ENCODE measurements around the gene INPP5A.

The INPP5A gene

DNA sequence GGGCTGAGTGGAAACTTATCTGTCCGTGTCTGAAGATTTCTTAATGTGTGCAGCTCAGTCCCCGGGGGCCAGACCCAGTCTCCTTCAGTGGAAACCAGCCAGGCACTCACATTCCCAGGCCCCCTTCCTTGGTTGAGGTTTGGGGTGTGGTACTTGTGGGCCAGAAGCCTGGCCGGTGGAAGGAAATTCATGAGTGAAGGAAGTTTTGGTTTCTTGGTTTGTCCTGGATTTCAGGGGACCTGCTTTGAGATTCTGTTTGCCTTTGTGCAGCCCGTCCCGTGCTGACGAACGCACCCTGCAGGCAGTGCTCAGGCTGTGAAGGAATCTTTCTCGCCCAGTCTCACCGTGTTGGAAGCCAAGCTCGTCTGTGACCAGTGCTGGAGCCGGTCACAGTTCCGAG is 2.9 kb downstream of the INPP5A start:
- DNase-seq (ENCODE audit: low read depth), result no peak
- TF ChIP-seq, protein P1, sequence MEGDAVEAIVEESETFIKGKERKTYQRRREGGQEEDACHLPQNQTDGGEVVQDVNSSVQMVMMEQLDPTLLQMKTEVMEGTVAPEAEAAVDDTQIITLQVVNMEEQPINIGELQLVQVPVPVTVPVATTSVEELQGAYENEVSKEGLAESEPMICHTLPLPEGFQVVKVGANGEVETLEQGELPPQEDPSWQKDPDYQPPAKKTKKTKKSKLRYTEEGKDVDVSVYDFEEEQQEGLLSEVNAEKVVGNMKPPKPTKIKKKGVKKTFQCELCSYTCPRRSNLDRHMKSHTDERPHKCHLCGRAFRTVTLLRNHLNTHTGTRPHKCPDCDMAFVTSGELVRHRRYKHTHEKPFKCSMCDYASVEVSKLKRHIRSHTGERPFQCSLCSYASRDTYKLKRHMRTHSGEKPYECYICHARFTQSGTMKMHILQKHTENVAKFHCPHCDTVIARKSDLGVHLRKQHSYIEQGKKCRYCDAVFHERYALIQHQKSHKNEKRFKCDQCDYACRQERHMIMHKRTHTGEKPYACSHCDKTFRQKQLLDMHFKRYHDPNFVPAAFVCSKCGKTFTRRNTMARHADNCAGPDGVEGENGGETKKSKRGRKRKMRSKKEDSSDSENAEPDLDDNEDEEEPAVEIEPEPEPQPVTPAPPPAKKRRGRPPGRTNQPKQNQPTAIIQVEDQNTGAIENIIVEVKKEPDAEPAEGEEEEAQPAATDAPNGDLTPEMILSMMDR (conservative IDR thresholded peaks at IDR 0.05; ENCODE audit: low read depth, low read length), result peak; percentile 39
- peak overlapping the region; percentile 2 for H3K4me3 ChIP-seq (ENCODE audit: low read length)

DNA sequence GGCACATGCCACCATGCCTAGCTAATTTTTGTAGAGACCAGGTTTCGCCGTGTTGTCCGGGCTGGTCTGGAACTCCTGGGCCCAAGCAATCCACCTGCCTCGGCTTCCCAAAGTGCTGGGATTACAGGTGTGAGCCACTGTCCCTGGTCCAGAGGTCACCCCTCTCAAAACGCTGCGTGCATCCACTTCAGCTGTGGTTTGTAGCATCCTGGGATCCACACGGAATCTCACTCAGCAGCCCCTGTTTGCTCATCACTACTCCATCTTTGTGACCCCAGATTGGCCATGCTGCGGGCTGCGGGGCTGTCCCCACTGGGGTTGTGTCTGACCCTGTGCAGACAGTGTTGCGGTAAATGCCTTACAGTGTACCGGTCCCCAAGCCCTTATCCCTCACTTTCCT is 3.5 kb downstream of the INPP5A start:
- H3K4me3 ChIP-seq (ENCODE audit: low read length), result no peak overlapping the region
- DNase-seq (ENCODE audit: low read depth), result no peak
- TF ChIP-seq, protein P1 (conservative IDR thresholded peaks at IDR 0.05; ENCODE audit: low read depth, low read length), result no peak

DNA sequence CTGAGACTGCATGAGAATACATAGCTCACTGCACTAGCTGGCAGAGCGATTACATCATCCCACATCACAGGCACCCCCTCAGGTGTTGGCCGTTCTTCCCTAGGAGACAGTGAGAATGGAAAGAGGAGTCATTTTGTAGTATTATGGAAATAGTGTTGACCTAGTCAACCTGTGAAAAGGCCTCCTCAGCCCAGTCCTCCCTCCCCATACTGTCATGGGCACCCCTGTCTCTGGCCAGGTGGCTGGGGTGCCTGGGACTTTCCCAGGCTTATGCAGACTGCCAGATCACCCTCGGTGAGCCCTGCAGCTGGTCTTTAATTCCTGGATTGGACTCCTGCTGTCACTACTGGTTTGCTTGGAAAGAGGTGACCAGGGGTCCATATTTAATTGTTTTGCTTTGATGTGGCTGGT is 4.0 kb downstream of the INPP5A start:
- DNase-seq (ENCODE audit: low read depth), result no peak
- TF ChIP-seq, protein P1 (conservative IDR thresholded peaks at IDR 0.05; ENCODE audit: low read depth, low read length), result no peak
- no peak overlapping the region for H3K4me3 ChIP-seq (ENCODE audit: low read length)

DNA sequence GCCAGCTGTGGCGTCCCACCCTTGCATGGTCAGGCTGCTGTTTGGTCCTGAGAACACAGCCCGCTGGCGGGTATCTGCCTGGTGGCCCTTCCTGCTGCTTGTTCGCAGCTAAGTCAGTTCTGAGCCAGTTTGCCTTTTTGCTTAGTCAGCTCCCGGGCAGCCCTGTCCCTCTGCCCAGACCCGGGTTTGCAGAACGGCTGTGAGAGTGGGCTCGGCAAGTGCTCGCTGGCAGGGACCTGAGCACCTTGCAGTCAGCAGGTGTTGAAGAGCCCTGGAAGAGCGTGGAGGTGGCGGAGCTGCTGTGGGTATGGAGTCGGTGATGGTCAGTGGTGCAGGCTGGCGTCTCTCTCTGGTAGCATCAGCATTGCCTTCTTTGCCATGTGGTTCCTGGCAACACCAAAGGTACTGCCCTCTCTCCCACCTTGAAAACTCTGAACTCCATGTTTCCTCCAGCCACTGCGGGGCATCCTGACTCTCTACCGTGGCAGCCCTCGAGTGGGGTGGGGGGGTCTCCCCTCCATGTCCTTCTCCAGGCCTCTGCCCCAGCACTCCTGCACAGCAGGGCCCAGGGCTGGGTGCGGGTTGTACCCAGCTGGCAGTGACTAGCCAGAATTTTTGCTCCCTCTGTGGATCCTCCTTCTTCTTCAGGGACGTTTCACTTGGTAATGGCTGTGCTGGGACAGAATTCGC is 4.6 kb downstream of the INPP5A start:
- H3K4me3 ChIP-seq (ENCODE audit: low read length), result no peak overlapping the region
- TF ChIP-seq, protein P1 (conservative IDR thresholded peaks at IDR 0.05; ENCODE audit: low read depth, low read length), result no peak
- no peak for DNase-seq (ENCODE audit: low read depth)

DNA sequence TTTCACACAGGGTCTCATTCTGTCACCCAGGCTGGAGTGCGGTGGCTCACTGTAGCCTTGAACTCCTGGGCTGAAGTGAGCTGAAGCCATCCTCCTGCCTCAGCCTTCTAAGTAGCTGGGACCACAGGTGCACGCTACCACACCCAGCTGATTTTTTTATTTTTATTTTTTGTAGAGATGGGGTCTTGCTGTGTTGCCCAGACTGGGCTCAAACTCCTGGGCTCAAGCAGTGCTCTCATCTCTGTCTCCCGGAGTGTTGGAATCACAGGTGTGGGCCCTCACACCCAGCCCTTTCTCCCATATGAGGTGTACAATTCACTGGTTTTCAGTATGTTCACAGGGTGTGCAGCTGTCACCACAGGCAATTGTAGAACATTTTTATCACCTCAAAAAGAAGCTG is 5.2 kb downstream of the INPP5A start:
- H3K4me3 ChIP-seq (ENCODE audit: low read length), result no peak overlapping the region
- DNase-seq (ENCODE audit: low read depth), result no peak

DNA sequence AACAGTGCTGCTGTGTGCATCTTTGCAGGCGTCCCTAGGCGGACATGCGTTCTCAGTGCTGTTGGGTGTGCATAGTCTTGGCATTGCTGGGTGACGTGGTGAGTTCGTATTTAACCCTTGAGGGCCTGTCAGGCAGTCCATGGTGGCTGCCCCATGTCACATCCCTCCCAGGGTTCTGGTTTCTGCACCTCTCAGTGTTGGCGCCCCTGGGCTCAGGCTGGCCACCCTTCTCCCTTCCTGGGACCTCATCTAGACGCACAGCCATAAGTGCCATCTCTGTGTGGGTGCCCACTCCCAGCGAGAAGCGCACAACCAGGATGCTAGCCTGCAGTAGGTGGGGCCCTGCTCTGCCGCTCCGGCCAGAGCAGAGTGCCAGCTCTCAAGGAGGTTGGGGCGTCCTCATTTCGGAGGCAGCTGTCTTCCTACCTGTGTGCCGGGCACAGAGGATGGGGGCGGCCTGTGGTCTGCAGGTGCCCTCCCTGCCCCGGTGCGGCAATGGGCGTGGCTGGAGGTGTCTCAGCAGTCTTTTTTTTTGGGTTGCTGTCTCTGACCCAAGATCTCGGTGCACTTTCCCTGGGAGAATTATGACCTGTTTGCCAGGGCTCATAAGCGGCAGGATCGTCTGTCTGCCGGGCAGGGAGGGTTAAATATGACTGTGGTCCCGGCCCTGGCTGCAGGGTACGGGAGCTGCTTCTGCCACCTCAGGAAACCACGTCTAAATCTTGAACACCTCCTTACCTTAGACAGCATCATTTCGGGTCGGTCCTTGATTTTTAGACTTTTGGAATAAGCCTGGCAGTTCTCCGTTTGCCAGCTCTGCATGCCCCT is 6.5 kb downstream of the INPP5A start:
- no peak overlapping the region for H3K4me3 ChIP-seq (ENCODE audit: low read length)
- no peak for DNase-seq (ENCODE audit: low read depth)
- TF ChIP-seq, protein P1 (conservative IDR thresholded peaks at IDR 0.05; ENCODE audit: low read depth, low read length), result no peak

More for the DNA sequence above, 5.2 kb downstream of the INPP5A start:
- TF ChIP-seq, protein P1 (conservative IDR thresholded peaks at IDR 0.05; ENCODE audit: low read depth, low read length), result no peak
